Activated CD4-positive, alpha-beta T cell treated with anti-CD3 and anti-CD28 coated beads, Interleukin-2, amount 50 U/mL, for 24 hours (primary cell): Measurements from ENCODE around the gene CAPN2.
"Not testable (repeated sequence)": the region's sequence is repeated elsewhere in the genome, so short reads cannot be mapped to it uniquely, and the experiment has no call there.

Experiments
- DNase-seq, 2 donors: peaks; one replicate each; pipeline ENCODE4 v3.0.0-alpha.2; 2020; ENCODE audit warnings: low read depth in 1 of 2, low spot score in 1 of 2

The CAPN2 gene

DNA sequence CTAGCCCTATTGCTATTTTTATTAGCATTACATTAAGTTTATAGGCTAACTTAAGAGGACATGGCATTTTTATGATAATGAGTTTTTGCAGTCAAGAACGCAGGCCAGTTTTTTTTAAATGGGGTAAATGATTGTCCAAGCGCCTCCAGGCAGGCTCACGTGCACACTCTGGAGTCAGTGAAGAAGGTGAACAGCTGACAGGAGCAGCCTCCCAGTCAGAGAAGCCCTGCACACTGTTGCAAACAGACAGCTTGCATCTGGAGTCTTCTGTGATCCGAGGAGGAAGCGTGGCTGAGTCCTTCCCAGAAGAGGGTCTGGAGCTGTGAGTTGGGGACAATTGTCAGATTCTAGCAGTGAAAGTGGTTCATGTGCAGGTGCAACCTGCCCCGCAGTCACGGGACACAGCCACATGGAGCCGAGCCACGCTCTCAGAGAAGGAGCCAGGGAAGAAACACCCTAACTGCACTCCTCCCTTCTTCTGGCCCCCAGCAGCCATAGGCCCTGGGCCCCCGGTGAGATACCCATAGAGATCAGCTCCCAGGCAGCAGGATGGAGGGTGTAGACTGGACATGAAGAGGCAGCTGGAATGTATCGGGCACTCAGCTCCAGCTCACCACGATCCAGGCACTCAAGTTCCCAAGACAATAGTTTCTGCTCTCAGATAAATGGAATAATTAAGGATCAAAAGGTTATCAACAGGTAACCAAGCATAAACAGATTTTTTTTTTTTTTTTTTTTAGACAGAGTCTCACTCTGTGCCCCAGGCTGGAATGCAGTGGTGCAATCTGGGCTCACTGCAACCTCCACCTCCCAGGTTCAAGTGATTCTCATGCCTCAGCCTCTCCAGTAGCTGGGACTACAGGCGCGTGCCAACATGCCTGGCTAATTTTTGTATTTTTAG is 26.4 kb downstream of the CAPN2 start:
- DNase-seq = no peak

DNA sequence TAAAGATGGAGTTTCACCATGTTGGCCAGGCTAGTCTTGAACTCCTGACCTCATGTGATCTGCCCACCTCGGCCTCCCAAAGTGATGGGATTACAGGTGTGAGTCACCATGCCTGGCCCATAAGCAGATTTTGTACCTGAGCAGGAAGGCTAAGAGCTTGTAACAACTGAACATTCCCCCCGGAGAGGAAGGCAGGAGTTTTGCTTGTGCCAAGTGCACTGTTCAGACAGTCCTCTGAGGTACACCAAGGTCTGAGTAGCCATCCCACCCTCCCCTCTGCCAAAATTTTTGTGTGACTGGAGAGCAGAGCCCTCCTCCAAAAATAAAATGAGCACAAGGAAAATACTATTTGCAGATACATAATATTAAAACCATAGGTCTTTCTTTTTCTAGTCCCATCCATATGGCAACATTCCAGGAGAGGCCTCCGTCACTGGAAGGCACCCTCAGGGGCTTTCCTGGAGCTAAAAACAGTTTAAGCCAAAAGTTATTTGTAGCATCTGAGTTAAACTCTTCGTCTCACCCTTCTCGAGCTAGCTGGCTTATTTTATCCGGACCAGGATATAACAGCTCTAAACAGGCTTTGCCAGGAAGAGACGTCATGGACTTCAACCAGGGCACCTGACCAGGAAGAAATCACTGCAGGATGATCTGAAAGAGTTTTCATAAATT is 27.2 kb downstream of the CAPN2 start:
- no peak for DNase-seq

GRCh38 chr1:223740038-223740736 is 27.8 kb downstream of the CAPN2 start:
- not testable (repeated sequence) for DNase-seq

- no peak for DNase-seq
Observed at GRCh38 chr1:223741861-223742260, 29.5 kb downstream of the CAPN2 start.

GRCh38 chr1:223742856-223743517 is 30.6 kb downstream of the CAPN2 start:
- DNase-seq = no peak

DNA sequence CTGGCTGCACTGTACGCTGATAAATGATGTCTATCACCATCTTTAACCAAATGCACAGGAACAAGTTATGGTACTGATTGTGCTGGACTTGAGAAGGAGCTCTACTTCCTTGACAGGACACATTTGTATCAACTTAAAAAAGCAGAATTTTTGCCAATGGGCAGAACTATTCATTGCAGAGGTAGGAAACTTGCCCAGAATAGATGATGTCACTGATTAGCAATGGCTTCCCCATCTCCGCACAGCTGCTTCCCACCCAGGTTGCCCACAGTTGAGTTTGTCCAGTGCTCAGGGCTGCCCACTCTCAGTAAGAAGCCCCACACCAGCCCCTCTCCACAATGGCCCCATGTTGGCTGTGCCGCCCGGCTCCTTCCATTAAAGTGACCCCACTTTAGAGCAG is 33.4 kb downstream of the CAPN2 start:
- no peak for DNase-seq

DNA sequence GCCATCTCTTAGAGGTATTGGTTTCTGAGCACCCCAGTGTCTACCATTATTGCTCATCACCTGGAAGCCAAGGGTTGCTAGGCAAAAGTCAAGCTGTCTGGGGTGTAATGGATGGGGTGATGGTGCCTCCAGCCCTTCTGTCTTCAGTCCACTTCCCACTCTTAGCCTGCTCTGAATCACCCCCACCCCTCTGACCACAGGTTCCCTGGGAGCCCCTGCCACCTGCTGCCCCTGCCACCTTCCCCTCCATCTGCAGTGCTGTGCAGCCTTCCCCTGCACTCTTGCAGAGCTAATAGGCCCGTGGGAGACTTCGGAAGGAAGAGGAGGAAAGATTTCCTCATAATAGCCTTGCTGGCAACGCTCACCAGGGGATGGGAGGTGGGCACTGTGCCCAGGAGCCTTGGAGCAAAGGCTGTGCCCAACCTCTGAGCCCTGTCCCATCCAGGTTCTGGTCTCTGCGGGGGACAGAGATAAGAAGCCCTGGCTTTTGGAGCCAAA is 35.5 kb downstream of the CAPN2 start:
- DNase-seq = no peak

GRCh38 chr1:223748405-223748772 is 36.0 kb downstream of the CAPN2 start:
- DNase-seq = no peak

- DNase-seq = peak; percentile 35 to 50
Observed at GRCh38 chr1:223748773-223749733, 36.7 kb downstream of the CAPN2 start.

DNA sequence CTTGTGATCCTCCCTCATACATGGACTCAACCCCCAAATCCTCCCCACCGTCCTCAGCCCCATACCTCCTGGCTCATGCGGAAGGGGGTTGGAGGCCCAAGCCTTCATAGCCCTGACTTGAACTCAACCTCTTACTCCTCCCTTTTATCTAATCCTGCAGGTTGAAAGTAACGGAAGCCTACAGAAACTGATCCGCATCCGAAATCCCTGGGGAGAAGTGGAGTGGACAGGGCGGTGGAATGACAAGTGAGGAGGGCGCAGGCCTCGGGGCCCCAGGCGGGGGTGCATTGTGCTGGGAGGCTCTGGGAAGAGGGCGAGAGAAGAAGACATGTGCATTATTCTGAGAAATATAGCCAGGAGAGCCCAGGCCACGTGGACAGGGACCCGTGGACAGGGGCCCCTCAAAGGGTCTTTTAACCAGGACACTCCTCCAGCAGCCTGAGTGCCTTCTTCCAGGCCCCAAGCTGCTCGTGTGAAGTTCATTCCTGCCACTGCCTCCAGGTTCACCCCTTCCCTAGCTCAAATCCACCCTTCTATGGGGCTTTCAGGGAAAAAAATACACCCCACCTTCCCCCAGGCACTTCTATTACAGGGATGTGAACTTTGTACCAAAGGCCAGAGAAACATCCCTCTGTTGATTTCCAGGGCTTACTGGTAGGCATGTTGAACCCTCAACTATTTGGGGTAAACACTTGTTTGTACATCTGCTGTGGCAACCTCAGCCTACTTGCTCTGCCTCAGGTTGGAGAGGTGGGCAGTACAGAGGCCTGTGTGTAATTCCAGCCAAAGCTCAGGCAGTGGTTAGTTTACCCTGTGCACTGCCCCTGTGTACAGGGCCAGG is 38.6 kb downstream of the CAPN2 start:
- DNase-seq = no peak

GRCh38 chr1:223751696-223752095 is 39.4 kb downstream of the CAPN2 start:
- no peak for DNase-seq

- DNase-seq = no peak
Observed at GRCh38 chr1:223752721-223753515, 40.6 kb downstream of the CAPN2 start.

GRCh38 chr1:223754681-223755431 is 42.5 kb downstream of the CAPN2 start:
- DNase-seq = no peak

- DNase-seq = no peak
Observed at GRCh38 chr1:223755432-223755792, 43.1 kb downstream of the CAPN2 start.

GRCh38 chr1:223755992-223756775 is 43.8 kb downstream of the CAPN2 start:
- no peak for DNase-seq

DNA sequence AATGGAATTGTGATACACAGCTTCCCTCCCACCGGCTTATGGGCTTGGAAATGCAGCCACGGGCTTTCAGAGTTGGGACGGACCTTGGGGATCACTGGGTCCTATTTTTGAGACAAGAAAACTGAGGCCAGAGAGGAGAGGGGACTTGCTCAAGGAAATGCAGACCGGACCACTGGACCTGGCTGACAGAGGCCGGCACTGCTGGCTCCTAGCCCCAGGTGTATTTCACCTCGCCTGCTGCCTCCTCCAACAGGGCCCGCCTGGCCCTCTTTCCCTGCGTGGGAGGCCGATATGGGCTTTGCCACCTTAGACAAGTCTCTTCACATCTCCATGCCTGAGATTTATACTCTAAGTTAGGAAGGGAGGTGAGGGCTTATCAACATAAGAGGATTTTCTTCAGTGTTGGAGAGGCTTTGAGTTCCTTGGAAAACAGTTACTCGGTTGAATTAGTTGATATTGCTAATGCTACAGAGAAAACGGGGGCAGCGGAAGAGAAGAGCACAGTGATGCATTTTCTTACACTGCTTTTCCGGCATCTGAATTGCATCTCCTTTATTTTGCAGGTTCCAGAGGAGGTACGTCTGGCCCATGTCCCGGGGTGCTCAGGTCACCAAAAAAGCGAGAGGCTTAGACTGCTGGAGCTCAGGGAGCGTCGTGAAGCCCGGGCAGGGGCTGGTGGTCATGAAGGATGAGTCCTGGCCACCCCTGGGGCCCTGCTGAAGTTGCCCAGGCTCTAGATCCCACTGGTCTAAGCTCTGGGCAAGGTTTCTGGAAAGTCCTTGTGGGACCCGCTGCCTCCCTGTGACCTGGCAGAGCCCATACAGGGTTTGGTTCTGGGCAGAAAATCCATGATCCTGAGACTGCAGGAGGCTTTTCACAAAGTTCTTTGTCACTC is 44.7 kb downstream of the CAPN2 start:
- DNase-seq = no peak
